IMR-90 (cell line): ENCODE results near the gene USP9X. TPM values are rescaled to one million over a fixed set of nuclear protein-coding genes. Genes with fewer than 3 reads are reported as not detected.

ENCODE experiments used
- ATAC-seq: fragments of 200-7000 bp; cut with Tn5 transposase; 2 replicates; pipeline ENCODE4 v1.9.1; 2020; ENCODE audit warnings: low read depth, mild to moderate bottlenecking, moderate library complexity
- BruUV-seq: library from RNA; stranded (reverse); fragments of 400-500 nt; replicated peaks from 2 replicates; lab custom pipeline; 2021; lab: Mats Ljungman, UMichigan
- CTCF ChIA-PET: fragments of 300-600 bp; formaldehyde crosslinking; extraction: SDS; loops from one replicate; lab custom pipeline; 2021; ENCODE audit warnings: antibody characterized with exemption; lab: Yijun Ruan, JAX
- POLR2A ChIA-PET: fragments of 300-600 bp; sonication (Branson Sonifier 250); formaldehyde crosslinking; loops from one replicate; lab custom pipeline; 2022; ENCODE audit warnings: antibody characterized with exemption; ENCODE audit not compliant: unreplicated experiment; lab: Charles Lee
- DNase-seq: peaks from one replicate; pipeline ENCODE4 v3.0.0; 2013
- H2AFZ ChIP-seq: replicated peaks from 2 replicates; pipeline ENCODE3; 2013; ENCODE audit warnings: low read length, mild to moderate bottlenecking; ENCODE audit not compliant: poor library complexity
- H2AK5ac ChIP-seq: 2 replicates; pipeline ENCODE4 v1.6.1; 2013; ENCODE audit warnings: low read depth, low read length, inconsistent platforms
- H2AK9ac ChIP-seq: replicated peaks from 2 replicates; pipeline ENCODE3; 2013; ENCODE audit warnings: mild to moderate bottlenecking, low read depth, low read length, moderate library complexity; ENCODE audit not compliant: poor library complexity
- H2BK120ac ChIP-seq: 2 replicates; pipeline ENCODE4 v1.6.1; 2013; ENCODE audit warnings: low read depth, low read length, inconsistent platforms
- H2BK15ac ChIP-seq: 3 replicates; pipeline ENCODE4 v1.6.1; 2013; ENCODE audit warnings: low read depth, low read length, inconsistent platforms
- H2BK20ac ChIP-seq: 2 replicates; pipeline ENCODE4 v1.6.1; 2013; ENCODE audit warnings: low read depth, mild to moderate bottlenecking, inconsistent platforms, low read length, moderate library complexity
- H2BK5ac ChIP-seq: 2 replicates; pipeline ENCODE4 v1.6.1; 2013; ENCODE audit warnings: mild to moderate bottlenecking, low read depth, low read length, inconsistent platforms; ENCODE audit not compliant: poor library complexity, severe bottlenecking
- H3K14ac ChIP-seq: replicated peaks from 2 replicates; pipeline ENCODE4 v1.6.1; 2013; ENCODE audit warnings: low read depth, low read length, inconsistent platforms
- H3K18ac ChIP-seq: 2 replicates; pipeline ENCODE4 v1.6.1; 2013; ENCODE audit warnings: low read depth, low read length, control low read depth
- H3K23ac ChIP-seq: 2 replicates; pipeline ENCODE4 v1.6.1; 2013; ENCODE audit warnings: low read depth, low read length, inconsistent platforms
- H3K27ac ChIP-seq: 2 replicates; pipeline ENCODE4 v1.5.1; 2013; ENCODE audit warnings: mild to moderate bottlenecking, control low read depth, low read length; ENCODE audit not compliant: insufficient read depth
- H3K27me3 ChIP-seq: 2 replicates; pipeline ENCODE4 v1.6.1; 2013; ENCODE audit warnings: low read length; ENCODE audit not compliant: control insufficient read depth, insufficient read depth
- H3K36me3 ChIP-seq: 2 replicates; pipeline ENCODE4 v1.6.1; 2013; ENCODE audit warnings: low read length, mixed read lengths; ENCODE audit not compliant: control insufficient read depth, insufficient read depth
- H3K4ac ChIP-seq: 2 replicates; pipeline ENCODE4 v1.6.1; 2013; ENCODE audit warnings: low read depth, low read length, inconsistent platforms
- H3K4me1 ChIP-seq: 2 replicates; pipeline ENCODE4 v1.6.1; 2013; ENCODE audit warnings: low read length, mixed read lengths; ENCODE audit not compliant: control insufficient read depth, insufficient read depth
- H3K4me2 ChIP-seq: 2 replicates; pipeline ENCODE4 v1.6.1; 2013; ENCODE audit warnings: low read depth, mild to moderate bottlenecking, control low read depth, low read length, moderate library complexity
- H3K4me3 ChIP-seq: 2 replicates; pipeline ENCODE4 v1.5.1; 2013; ENCODE audit warnings: low read depth, mild to moderate bottlenecking, control low read depth, low read length, moderate library complexity; ENCODE audit not compliant: insufficient read depth
- H3K56ac ChIP-seq: 2 replicates; pipeline ENCODE4 v1.6.1; 2013; ENCODE audit warnings: low read length, inconsistent platforms; ENCODE audit not compliant: insufficient read depth; ENCODE audit errors: extremely low read depth
- H3K79me1 ChIP-seq, 2 experiments: 2 replicates each; pipeline ENCODE4 v1.6.1; 2013; ENCODE audit warnings: low read length in 2 of 2, inconsistent platforms in 1 of 2, low read depth in 1 of 2
- H3K9ac ChIP-seq: 2 replicates; pipeline ENCODE4 v1.6.1; 2013; ENCODE audit warnings: low read depth, low read length, control low read depth
- H3K9me1 ChIP-seq: 2 replicates; pipeline ENCODE4 v1.6.1; 2013; ENCODE audit warnings: low read length, inconsistent platforms; ENCODE audit not compliant: insufficient read depth
- H3K9me3 ChIP-seq: 2 replicates; pipeline ENCODE4 v1.6.1; 2013; ENCODE audit warnings: low read length; ENCODE audit not compliant: control insufficient read depth, insufficient read depth
- H4K20me1 ChIP-seq: 2 replicates; pipeline ENCODE4 v1.6.1; 2013; ENCODE audit warnings: low read length, inconsistent platforms; ENCODE audit not compliant: insufficient read depth
- H4K5ac ChIP-seq: 2 replicates; pipeline ENCODE4 v1.6.1; 2013; ENCODE audit warnings: mild to moderate bottlenecking, low read depth, low read length, control low read depth
- H4K8ac ChIP-seq, 2 experiments: 2 replicates each; pipeline ENCODE4 v1.6.1; 2013; ENCODE audit warnings: low read depth in 2 of 2, low read length in 2 of 2, control low read depth in 1 of 2, inconsistent platforms in 1 of 2
- H4K91ac ChIP-seq: 2 replicates; pipeline ENCODE4 v1.6.1; 2013; ENCODE audit warnings: low read depth, low read length, inconsistent platforms; ENCODE audit not compliant: insufficient read depth
- CEBPB ChIP-seq: IDR thresholded peaks from 2 replicates; pipeline ENCODE4 v1.6.1; 2012; ENCODE audit warnings: low read depth, low read length, improper control_type of control experiment
- FOS ChIP-seq: fragments of 150-350 bp; IDR thresholded peaks from 2 replicates; pipeline ENCODE4 v1.6.1; 2016; ENCODE audit warnings: low read depth, low read length
- NFE2L2 ChIP-seq: fragments of 150-350 bp; IDR thresholded peaks from 2 replicates; pipeline ENCODE4 v1.6.1; 2016; ENCODE audit warnings: low read depth, mild to moderate bottlenecking, low read length
- RAD21 ChIP-seq: IDR thresholded peaks from 2 replicates; pipeline ENCODE4 v1.6.1; 2012; ENCODE audit warnings: low read length, improper control_type of control experiment
- RCOR1 ChIP-seq: IDR thresholded peaks from 2 replicates; pipeline ENCODE4 v1.6.1; 2012; ENCODE audit warnings: mild to moderate bottlenecking, low read length, improper control_type of control experiment; ENCODE audit not compliant: insufficient replicate concordance
- SMC3 ChIP-seq: fragments of 150-350 bp; IDR thresholded peaks from 2 replicates; pipeline ENCODE4 v1.6.1; 2016; ENCODE audit warnings: low read depth, mild to moderate bottlenecking, antibody characterized with exemption, low read length, moderate library complexity
- WGBS, 2 experiments: methylation state at CpG; one replicate each; pipeline versions ENCODE4 v1.1.5 to v1.1.7; 2013; ENCODE audit warnings: missing lambda C conversion rate in 2 of 2; ENCODE audit not compliant: insufficient read length in 1 of 2; ENCODE audit errors: extremely low coverage in 2 of 2; 5-methylcytosine and 5-hydroxymethylcytosine counted together
- dilution Hi-C: fragments of 300-500 bp; cut with HindIII; formaldehyde crosslinking; loops from one replicate; pipeline ENCODE4 v1.14.3; 2018; ENCODE audit warnings: low sequenced_read_pairs; ENCODE audit not compliant: unreplicated experiment
- in situ Hi-C: fragments of 300-500 bp; cut with MboI; formaldehyde crosslinking; loops from 3 replicates; pipeline ENCODE4 v1.14.3; 2019; ENCODE audit warnings: low sequenced_read_pairs, inconsistent platforms, mixed read lengths
- intact Hi-C: fragments of 100-400 bp; cut with micrococcal nuclease; formaldehyde crosslinking; loops from 2 replicates; pipeline ENCODE4 v1.10.0; 2022
- polyA plus RNA-seq, 3 experiments: library from polyadenylated mRNA; depleted of rRNA; stranded (reverse); fragments of >200 nt; gene quantifications; 2 replicates each; pipeline ENCODE4 v1.2.3, GENCODE V29; 2012; ENCODE audit warnings: low replicate concordance in 1 of 3
- total RNA-seq: library from RNA; depleted of rRNA; stranded (reverse); fragments of >200 nt; gene quantifications from 2 replicates; pipeline ENCODE4 v1.2.3, GENCODE V29; 2012

The USP9X gene
- total and polyA plus RNA-seq, 2 of the 4 experiments (the other 2 are of a cell fraction) = 17.5 to 104 TPM

GRCh38 chrX:41095908-41096307, 10.7 kb downstream of the USP9X start:
- no peak overlapping the region for H2BK120ac ChIP-seq
- H3K23ac ChIP-seq = no peak overlapping the region
- no peak overlapping the region for H4K5ac ChIP-seq
- no peak overlapping the region for H3K56ac ChIP-seq
- no peak overlapping the region for H2BK15ac ChIP-seq
- H3K27me3 ChIP-seq = peaks cover 5% of the 10 kb centered on the region
- H3K36me3 ChIP-seq = 0 out of 2 replicates have a peak, but pooled peaks cover 1% of the 10 kb centered on the region
- H3K4me1 ChIP-seq = peaks cover 3% of the 10 kb centered on the region
- ChIA-PET POLR2A (no interaction called here), CTCF (interaction anchor here (0.6 kb wide), 1 partner anchor 552 kb away, joined by 6 read pairs; no protein-coding TSS in a partner anchor)
- no peak for DNase-seq
- TF ChIP-seq CEBPB (no peak), NFE2L2 (no peak), FOS (no peak), RAD21 (no peak), SMC3 (no peak), RCOR1 (no peak)
- intact Hi-C loops (no loop called here), in situ Hi-C loops (no loop called here), dilution Hi-C loops (no loop called here)
- no peak overlapping the region for H2AK9ac ChIP-seq
- H4K20me1 ChIP-seq = peaks cover 99% of the 10 kb centered on the region
- no peak overlapping the region for H3K4ac ChIP-seq
- peaks cover 0 to 33% of the 10 kb centered on the region in 2 experiments; a peak in 3 of 4 replicates for H3K79me1 ChIP-seq
- H3K14ac ChIP-seq = no peak overlapping the region
- WGBS, 2 experiments = no CpG with 5 or more reads among the region's 2 CpGs
- no peak overlapping the region for H4K91ac ChIP-seq
- H3K9me3 ChIP-seq = no peaks in the 10 kb centered on the region
- no peak overlapping the region for H3K4me2 ChIP-seq
- no peak overlapping the region for H3K27ac ChIP-seq
- no peak overlapping the region for H2BK20ac ChIP-seq
- no peak overlapping the region for H2AFZ ChIP-seq
- BruUV-seq = no TSS peak
- no peak for ATAC-seq
- no peak overlapping the region for H2AK5ac ChIP-seq
- no peak overlapping the region for H2BK5ac ChIP-seq
- no peak overlapping the region for H3K18ac ChIP-seq
- H3K9me1 ChIP-seq = peaks cover 23% of the 10 kb centered on the region
- H3K4me3 ChIP-seq = no peak overlapping the region
- no peak overlapping the region for H3K9ac ChIP-seq
- H4K8ac ChIP-seq = no peak overlapping the region
